ENCODE results near the gene PSPC1.

- TF ChIP-seq EZH2 (IDR thresholded peaks at IDR 0.05) (no peak), CTCF (IDR thresholded peaks at IDR 0.05) (no peak), EZH2phosphoT487 (IDR thresholded peaks at IDR 0.05) (no peak)
Measured at GRCh38 chr13:19681517-19681916, 101.2 kb downstream of the PSPC1 start.
